Measurements from ENCODE around the gene PAX9.
A peak's percentile ranks its signal among the peaks of the same experiment; 100 is the strongest.

The PAX9 gene

DNA sequence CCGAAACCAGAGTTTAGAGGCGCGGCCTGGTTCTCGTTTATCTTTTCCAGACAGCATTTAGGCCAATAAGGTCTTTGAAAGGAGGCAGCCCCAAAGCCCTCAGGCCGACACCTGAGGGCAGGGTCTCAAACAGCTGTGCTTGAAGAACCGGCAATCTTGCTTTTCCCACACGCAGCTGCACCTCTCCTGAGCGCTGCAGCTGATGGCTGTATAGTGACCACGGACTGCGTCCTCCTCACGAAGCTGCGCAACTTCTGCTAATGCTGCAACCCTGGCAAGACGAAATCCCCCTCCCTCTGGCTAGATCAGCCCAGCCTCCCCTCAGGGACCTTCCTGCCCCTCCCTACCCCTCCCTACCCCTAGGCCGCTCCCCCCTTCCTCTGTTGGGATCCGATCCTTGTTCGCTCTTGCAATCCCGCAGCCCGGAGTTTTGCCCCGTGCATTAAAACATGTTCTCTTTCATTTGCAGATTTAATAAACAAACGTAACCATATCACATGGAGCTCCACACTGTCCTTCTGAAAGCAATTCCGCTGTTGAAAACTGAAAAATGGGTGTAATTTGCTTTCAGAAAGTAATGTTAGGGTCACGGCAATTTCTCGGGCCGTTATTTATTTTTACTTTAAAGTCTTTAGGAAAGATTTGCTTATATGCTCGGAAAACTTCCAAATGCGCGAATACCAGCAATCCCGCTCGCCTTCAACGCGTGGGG, 4.8 kb upstream of the PAX9 start:
- no peak for DNase-seq

DNA sequence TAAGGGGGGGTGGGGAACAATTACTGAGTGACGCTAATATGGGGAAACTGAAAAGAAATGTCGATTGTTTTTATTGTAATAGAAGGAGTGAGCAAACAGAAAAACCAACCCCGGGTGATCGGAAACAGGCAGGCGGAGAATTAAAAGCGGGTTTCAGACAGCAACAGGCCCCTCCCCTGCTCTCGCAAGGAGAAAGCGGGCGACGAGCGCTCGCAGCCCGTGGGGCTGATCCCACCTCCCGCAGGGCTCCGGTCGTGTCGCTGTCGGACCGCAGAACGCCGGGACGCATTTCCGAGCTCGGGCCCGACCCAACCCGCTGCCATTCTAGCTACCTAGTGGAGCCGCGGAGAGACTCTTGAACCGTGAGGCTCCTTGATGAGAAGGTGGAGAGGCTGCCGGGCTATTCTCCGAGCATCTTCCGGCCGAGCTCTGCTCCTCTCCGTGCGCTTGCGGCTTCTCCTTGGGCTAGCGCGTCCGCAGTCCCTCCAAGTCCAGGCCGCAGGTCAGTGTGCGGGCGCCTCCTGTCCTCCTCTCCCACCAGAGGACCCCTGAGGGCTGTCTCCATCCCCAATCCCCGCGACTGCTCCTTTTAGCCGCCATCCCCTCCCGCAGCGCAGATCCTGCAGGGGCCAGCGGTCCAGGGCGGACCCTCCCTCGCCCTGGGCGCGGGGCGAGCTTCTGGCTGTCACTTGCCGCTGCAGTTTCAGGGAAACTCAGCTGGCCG, 4.1 kb upstream of the PAX9 start:
- DNase-seq = no peak

- no peak for DNase-seq
These were observed 3.3 kb upstream of the PAX9 start for GRCh38 chr14:36658123-36659009.

DNA sequence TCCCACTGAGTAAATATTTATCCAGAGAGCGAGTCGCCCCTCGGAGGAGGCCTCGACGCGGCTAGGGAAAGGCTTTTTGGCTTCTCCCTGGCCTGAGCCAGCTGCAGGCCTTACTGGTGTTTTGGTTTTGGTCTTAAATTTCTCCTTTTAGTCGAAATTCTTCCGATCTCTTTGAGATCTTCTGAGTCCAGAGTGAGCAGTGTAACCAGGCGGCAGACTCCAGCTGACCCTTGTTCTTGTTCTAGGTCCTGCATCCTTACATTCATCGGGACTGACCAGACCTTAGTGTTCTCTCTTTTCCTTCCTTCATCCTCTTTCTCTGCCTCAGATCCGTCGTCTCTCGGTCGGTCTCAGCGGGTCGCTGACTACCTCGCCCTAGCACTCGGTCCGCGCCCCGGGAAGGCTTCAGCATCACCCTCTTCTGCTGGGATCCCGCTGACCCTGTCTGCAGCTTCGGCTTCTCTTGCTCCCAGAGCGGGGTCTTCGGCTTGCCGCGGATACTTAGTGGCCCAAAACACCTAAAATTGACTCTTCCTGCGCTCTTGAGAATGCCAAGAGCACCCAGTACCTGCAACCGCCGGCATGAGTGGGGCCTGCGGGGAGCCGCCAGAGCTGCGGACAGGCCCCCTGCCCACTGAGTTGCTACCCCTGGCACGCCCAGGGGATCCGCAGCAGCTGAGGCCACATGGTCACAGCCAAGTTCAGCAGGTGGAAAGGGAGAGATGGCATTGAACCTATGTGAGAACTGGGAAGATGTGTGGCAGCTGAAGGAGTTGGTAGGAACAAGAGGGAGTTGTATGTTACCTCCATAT, 2.4 kb upstream of the PAX9 start:
- no peak for DNase-seq

GRCh38 chr14:36659822-36660735, 1.6 kb upstream of the PAX9 start:
- no peak for DNase-seq

- DNase-seq = peak; percentile 68
These were observed 739 bp upstream of the PAX9 start for GRCh38 chr14:36660736-36661505.

DNA sequence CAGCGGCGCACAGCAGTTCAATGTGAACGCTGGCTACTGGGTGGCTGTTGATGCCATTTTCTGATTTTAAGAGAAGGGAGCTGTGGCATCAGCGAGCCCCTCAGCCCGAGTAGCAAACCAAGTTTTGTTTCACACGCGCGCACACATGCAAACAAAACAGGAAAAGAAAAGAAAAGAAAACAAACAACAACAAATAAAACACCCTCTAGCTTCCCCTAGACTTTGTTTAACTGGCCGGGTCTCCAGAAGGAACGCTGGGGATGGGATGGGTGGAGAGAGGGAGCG, 540 bp downstream of the PAX9 start:
- no peak for DNase-seq

DNA sequence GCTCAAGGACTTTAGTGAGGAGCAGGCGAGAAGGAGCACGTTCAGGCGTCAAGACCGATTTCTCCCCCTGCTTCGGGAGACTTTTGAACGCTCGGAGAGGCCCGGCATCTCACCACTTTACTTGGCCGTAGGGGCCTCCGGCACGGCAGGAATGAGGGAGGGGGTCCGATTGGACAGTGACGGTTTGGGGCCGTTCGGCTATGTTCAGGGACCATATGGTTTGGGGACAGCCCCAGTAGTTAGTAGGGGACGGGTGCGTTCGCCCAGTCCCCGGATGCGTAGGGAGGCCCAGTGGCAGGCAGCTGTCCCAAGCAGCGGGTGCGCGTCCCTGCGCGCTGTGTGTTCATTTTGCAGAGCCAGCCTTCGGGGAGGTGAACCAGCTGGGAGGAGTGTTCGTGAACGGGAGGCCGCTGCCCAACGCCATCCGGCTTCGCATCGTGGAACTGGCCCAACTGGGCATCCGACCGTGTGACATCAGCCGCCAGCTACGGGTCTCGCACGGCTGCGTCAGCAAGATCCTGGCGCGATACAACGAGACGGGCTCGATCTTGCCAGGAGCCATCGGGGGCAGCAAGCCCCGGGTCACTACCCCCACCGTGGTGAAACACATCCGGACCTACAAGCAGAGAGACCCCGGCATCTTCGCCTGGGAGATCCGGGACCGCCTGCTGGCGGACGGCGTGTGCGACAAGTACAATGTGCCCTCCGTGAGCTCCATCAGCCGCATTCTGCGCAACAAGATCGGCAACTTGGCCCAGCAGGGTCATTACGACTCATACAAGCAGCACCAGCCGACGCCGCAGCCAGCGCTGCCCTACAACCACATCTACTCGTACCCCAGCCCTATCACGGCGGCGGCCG, 1.1 kb downstream of the PAX9 start:
- DNase-seq = peak; percentile 51

DNA sequence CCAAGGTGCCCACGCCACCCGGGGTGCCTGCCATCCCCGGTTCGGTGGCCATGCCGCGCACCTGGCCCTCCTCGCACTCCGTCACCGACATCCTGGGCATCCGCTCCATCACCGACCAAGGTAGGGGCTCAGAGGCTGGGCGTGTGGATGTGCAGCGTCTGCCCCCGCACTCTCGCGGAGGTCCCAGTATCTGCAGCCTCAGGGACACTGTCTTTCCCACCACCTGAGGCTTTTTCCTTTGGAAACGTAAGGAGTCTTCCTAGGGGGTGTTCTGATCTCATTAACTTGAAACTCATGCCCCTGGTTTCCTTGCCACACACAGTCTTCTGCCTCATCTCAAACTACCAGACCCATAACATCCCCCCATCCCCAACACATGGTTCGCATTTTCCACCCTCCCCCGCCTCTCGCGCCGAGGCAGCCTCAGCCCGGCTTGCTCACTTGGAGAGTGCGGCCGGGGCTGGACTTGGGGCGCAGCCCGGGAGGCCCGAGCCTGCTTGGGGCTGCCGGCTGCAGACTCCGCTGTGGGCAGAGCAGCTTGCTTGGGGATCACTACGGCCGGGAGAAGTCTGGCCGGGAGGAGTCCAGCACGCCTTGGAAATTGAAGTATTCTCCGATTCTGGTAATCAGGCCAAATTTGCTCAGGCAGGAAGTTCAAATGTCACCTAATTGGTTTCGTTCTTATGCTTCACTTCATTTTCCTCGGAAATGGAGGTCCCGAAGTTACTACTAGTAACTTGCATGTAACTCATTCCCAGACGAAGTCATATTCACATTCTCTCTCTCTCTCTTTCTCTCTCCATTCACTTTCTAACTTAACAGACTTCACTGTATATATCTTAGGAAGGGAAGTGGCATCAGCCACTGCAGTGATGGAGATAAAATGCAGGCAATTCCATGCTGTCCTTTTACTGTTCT, 2.0 kb downstream of the PAX9 start:
- no peak for DNase-seq

DNA sequence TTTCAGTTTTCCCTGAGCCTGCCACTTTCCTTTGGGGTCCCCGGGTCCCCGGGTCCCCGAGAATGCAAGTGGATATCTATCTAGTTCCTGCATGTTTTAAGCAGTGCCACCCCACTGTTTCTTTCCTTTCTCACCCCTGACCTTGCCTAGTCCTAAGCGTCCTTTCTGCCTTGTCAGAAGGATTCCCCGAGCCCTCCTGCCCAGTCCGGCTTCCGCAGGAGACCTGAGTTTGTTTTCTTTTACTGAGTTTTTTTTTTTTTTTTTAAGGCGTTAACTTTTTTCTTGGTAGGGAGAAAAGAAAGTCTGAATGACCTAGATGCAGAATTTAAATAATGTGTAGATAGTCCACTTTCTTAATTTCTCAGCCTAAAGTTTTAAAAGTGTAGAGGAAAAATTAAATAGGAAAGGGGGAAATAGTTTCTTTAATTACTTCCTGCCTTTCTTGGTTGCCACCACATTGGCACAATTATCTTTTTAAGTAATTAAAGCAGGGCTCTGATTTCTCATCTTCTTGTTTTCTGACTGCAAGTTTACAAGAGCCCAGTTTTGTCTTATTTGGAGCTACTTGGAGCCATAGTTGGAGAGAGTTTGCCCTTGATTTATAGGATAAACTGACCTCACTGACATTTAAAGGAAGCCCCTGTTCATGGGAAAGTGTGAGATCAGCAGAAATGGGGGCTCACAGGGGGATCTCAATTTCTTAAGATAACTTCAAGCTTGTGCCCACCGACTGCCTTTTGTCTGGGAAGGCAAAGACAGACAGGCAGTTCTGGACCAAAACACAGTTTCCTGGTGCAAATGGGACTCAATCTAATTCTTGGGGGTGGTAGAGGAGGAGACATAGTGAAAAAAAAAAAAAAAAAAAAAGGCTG, 2.9 kb downstream of the PAX9 start:
- DNase-seq = no peak

- DNase-seq = no peak
These were observed 4.3 kb downstream of the PAX9 start for GRCh38 chr14:36665887-36666415.

- DNase-seq = no peak
These were observed 5.0 kb downstream of the PAX9 start for GRCh38 chr14:36666416-36667206.

DNA sequence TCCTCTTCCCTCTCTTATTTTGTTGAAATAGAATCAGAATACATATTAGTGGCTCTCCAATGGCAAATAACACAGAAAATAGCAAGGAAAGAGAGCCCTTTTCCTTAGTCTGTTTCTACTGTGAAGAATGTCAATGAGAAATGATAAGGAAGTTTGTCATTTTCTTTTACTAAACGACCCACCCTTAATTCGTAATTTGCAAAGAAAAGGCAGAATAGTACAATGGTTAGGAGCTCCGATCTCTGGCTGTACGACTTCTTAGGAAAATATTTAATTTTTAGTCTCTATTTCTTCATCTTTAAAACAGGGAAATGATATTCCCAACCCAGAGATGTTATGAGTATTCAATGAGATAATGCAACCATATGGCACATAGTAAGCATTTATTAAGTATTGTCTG, 6.0 kb downstream of the PAX9 start:
- DNase-seq = no peak

DNA sequence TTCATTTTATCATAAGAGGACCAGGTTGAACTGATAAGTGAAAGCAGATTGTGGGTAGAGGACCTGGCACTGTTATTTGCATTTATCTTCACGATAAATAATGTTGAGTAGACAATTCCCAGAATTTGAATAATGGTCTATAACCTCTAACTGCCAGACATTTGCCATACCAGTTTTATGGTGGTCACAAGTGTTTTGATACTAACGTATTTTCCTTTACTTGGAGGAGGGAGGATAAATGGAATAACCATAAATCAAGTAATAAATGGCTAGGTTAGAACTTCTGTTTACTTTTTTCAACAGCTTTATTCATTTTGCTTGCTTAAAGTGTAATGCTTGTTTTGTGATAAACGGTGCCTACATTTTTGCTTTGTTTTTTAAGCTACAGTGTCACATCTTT, 9.5 kb downstream of the PAX9 start:
- no peak for DNase-seq

GRCh38 chr14:36672095-36672494, 10.4 kb downstream of the PAX9 start:
- DNase-seq = peak; percentile 46

- no peak for DNase-seq
These were observed 13.0 kb downstream of the PAX9 start for GRCh38 chr14:36674659-36675058.

DNA sequence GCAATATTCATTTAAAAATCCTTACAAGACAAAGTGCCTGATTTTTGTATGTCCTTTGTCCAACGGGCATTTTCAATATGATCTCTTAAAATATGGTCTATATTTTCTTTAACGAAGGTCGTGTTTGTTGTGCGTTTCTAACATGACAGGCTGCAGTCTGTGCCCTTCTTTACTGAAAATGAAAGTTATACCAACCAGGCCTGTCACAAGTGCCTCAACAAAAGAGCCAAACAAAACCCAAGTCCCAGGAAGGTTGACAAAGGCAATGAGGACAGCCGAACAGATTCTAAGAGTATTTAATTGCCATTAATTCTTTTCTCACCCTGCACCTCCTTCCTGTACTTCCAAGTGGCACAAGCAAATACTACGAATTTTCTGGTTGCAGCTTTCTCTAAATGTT, 13.9 kb downstream of the PAX9 start:
- DNase-seq = no peak
